UCSD-AML1 (cell line): ENCODE results near the gene ZNF132.

Experiments
- DNase-seq: peaks from one replicate; lab custom pipeline; 2025; ENCODE audit not compliant: unreplicated experiment; lab: John Stamatoyannopoulos, UW

Gene ZNF132

GRCh38 chr19:58392945-58393724 lies 46.8 kb downstream of the ZNF132 start:
- no peak for DNase-seq

- DNase-seq: no peak
Observed at GRCh38 chr19:58388175-58388526, 51.8 kb downstream of the ZNF132 start.

- no peak for DNase-seq
Observed at GRCh38 chr19:58387338-58388174, 52.4 kb downstream of the ZNF132 start.

GRCh38 chr19:58386576-58387337 lies 53.2 kb downstream of the ZNF132 start, which contains the start of gene RPS5:
RPS5 (plus strand) TSS chr19:58387269; CDS start chr19:58388138, 869 bp downstream.
- DNase-seq: peak; percentile 95

GRCh38 chr19:58385891-58386575 lies 53.9 kb downstream of the ZNF132 start:
- DNase-seq: no peak

- no peak for DNase-seq
Observed at GRCh38 chr19:58385313-58385890, 54.6 kb downstream of the ZNF132 start.

GRCh38 chr19:58382997-58383603 lies 56.9 kb downstream of the ZNF132 start:
- no peak for DNase-seq
